Activated CD4-positive, alpha-beta memory T cell treated with anti-CD3 and anti-CD28 coated beads for 36 hours (primary cell): ENCODE measurements around the gene NIN. TPM values are rescaled to one million over a fixed set of nuclear protein-coding genes. Genes with fewer than 3 reads are reported as not detected.
A peak's percentile ranks its signal among the peaks of the same experiment; 100 is the strongest.

Source experiments
- CTCF ChIA-PET: fragments of 350-600 bp; sonication (Branson Sonifier 250); formaldehyde crosslinking; loops from one replicate; lab custom pipeline; 2021; ENCODE audit warnings: antibody characterized with exemption, inconsistent platforms; lab: Charles Lee
- POLR2A ChIA-PET: fragments of 350-600 bp; sonication (Branson Sonifier 250); formaldehyde crosslinking; loops from one replicate; lab custom pipeline; 2021; ENCODE audit warnings: antibody characterized with exemption; lab: Charles Lee
- DNase-seq: peaks from one replicate; pipeline ENCODE4 v3.0.0-alpha.2; 2020
- H3K27ac Mint-ChIP-seq: one replicate; pipeline ENCODE4 v1.8.0; 2021; ENCODE audit warnings: mixed read lengths
- H3K27me3 Mint-ChIP-seq: one replicate; pipeline ENCODE4 v1.8.0; 2021; ENCODE audit warnings: mixed read lengths
- H3K36me3 Mint-ChIP-seq: one replicate; pipeline ENCODE4 v1.8.0; 2021; ENCODE audit warnings: mixed read lengths
- H3K4me1 Mint-ChIP-seq: one replicate; pipeline ENCODE4 v1.8.0; 2021; ENCODE audit warnings: low read depth, mixed read lengths
- H3K4me3 Mint-ChIP-seq: one replicate; pipeline ENCODE4 v1.8.0; 2021; ENCODE audit warnings: mild to moderate bottlenecking, mixed read lengths
- H3K9me3 Mint-ChIP-seq: one replicate; pipeline ENCODE4 v1.8.0; 2021; ENCODE audit warnings: mixed read lengths
- intact Hi-C: fragments of 100-400 bp; cut with micrococcal nuclease; formaldehyde crosslinking; loops from one replicate; pipeline ENCODE4 v1.15.1; 2023
- total RNA-seq, 2 experiments: library from RNA; stranded (reverse); gene quantifications; one replicate each; pipeline ENCODE4 v1.2.3, GENCODE V29; 2021

NIN gene
- total RNA-seq, 2 experiments from 2014 or later = 44.7 to 44.8 TPM

DNA sequence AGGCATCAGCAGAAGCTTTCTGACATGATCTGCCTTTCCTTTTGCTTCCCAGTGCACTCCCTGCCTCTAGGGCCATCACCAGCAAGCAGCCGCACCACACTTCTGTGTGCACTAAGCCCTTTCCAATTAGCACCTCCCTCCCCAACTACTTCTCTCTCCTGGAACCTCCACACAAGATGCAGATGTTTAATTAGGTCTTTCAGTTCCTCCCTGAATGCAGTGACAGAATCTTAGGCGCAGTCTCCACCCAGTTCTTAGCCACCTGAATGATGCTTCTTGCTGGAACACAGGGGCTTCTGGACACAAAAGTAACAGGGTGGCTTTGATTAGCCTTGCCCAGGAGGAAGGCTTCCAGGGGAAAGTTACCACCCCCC is 32.9 kb downstream of the NIN start:
- Mint-ChIP-seq H3K4me3 (no peak overlapping the region), H3K9me3 (no peaks in the 10 kb centered on the region), H3K27ac (no peak overlapping the region), H3K36me3 (peaks cover 6% of the 10 kb centered on the region), H3K4me1 (peaks cover 8% of the 10 kb centered on the region), H3K27me3 (no peaks in the 10 kb centered on the region)
- ChIA-PET POLR2A (no interaction called here), CTCF (interaction anchor here (0.8 to 1.1 kb wide), 2 partner anchors 62 to 255 kb away, joined by 3 to 5 read pairs; no protein-coding TSS in a partner anchor)
- no peak for DNase-seq
- intact Hi-C loops = no loop called here

DNA sequence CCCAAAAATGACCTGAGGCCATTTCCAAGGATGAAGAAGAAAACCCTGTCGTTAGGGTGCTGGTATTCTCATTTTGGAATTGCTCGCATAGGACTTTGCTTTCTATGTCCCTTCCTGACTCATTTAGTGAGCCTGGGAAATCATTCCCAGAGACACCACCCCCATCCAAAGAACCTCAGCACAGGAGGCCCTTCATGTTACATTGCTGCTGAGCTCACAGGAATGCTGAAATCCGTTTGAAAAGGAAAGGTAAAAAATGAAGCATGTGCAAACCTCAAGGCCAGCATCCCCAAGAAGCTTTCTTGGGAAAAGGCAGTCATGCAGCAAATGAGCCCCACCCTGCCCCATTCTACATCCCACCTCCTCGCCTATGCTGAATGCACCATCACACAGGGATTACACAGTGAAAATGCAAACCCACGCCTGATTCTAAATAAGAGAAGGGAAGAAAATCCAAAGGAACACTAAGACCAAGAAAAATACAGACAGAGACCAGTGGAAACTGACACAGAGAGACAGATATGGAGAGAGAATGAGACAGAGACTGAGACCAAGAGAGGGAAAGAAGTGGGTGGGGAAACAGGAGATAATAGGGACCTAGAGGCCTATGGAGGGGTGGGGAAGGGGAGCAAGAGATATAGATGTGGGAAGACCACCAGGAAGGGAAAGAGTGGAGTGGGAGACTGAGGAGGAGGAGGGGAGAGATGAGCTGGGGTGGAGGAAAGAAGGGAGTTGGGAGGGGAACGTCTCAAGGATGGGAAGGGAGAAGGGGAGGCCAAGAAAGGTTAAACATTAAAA is 33.5 kb downstream of the NIN start:
- no peak for DNase-seq
- intact Hi-C loops = no loop called here
- Mint-ChIP-seq H3K4me1 (peaks cover 14% of the 10 kb centered on the region), H3K27ac (no peak overlapping the region), H3K27me3 (no peaks in the 10 kb centered on the region), H3K36me3 (peaks cover 6% of the 10 kb centered on the region), H3K9me3 (no peaks in the 10 kb centered on the region), H3K4me3 (no peak overlapping the region)
- ChIA-PET POLR2A (no interaction called here), CTCF (no interaction called here)

DNA sequence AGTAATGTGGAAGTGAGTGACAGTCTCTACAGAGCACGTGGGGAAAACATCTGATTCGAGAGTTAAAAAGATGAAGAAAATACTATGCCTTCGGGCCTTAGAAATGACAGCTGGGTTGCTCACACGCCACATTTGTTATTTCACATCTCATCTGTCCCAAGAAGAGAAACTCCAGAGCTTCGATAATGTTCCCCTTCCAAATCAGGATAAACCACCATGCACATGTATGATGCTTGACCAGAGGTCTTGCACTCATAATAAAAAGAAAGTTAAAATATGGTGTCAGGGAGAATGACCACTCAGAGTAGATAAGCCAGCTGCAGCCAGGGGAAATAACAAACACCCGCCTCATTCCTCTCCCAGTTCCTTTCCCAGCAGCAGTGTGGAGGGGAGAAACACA is 34.6 kb downstream of the NIN start:
- no peak overlapping the region for H3K27ac Mint-ChIP-seq
- H3K4me3 Mint-ChIP-seq = no peak overlapping the region
- H3K4me1 Mint-ChIP-seq = peaks cover 23% of the 10 kb centered on the region
- H3K27me3 Mint-ChIP-seq = no peaks in the 10 kb centered on the region
- no peak for DNase-seq
- intact Hi-C loops = no loop called here
- peaks cover 13% of the 10 kb centered on the region for H3K36me3 Mint-ChIP-seq
- ChIA-PET POLR2A (no interaction called here), CTCF (interaction anchor here (0.6 to 1.4 kb wide), 3 partner anchors 20 to 82 kb away, joined by 3 to 8 read pairs (median 3); no protein-coding TSS in a partner anchor)
- H3K9me3 Mint-ChIP-seq = no peaks in the 10 kb centered on the region

DNA sequence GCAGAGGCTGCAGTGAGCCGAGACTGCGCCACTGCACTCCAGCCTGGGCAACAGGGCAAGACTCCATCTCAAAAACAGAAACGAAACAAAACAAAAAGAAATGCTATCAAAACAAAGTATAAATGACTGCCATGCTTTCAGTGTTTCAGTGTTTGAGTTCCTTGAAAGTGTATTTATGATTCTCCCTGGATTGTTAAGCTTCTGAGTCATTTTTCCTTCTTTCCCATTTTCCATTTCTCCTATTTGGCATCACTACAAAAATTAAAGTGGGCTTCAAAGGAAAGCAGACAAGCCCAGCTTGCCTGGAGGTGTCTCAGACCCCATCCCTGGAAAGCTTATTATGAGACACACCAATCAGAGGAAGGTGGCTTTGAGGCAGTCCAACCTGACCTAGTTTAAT is 35.1 kb downstream of the NIN start:
- Mint-ChIP-seq H3K36me3 (peaks cover 14% of the 10 kb centered on the region), H3K9me3 (no peaks in the 10 kb centered on the region), H3K27ac (no peak overlapping the region), H3K27me3 (no peaks in the 10 kb centered on the region), H3K4me1 (peaks cover 27% of the 10 kb centered on the region), H3K4me3 (no peak overlapping the region)
- POLR2A ChIA-PET = no interaction called here
- CTCF ChIA-PET = interaction anchor here (0.6 to 1.4 kb wide), 3 partner anchors 20 to 82 kb away, joined by 3 to 8 read pairs (median 3); no protein-coding TSS in a partner anchor
- DNase-seq = no peak
- intact Hi-C loops = no loop called here

GRCh38 chr14:50795142-50795541 is 35.8 kb downstream of the NIN start:
- H3K27ac Mint-ChIP-seq = no peak overlapping the region
- peaks cover 20% of the 10 kb centered on the region for H3K36me3 Mint-ChIP-seq
- peaks cover 31% of the 10 kb centered on the region for H3K4me1 Mint-ChIP-seq
- no peak overlapping the region for H3K4me3 Mint-ChIP-seq
- no peaks in the 10 kb centered on the region for H3K27me3 Mint-ChIP-seq
- intact Hi-C loops = no loop called here
- ChIA-PET CTCF (interaction anchor here (1.1 to 1.3 kb wide), 2 partner anchors 65 kb away, joined by 3 to 8 read pairs; no protein-coding TSS in a partner anchor), POLR2A (no interaction called here)
- no peak for DNase-seq
- no peaks in the 10 kb centered on the region for H3K9me3 Mint-ChIP-seq

DNA sequence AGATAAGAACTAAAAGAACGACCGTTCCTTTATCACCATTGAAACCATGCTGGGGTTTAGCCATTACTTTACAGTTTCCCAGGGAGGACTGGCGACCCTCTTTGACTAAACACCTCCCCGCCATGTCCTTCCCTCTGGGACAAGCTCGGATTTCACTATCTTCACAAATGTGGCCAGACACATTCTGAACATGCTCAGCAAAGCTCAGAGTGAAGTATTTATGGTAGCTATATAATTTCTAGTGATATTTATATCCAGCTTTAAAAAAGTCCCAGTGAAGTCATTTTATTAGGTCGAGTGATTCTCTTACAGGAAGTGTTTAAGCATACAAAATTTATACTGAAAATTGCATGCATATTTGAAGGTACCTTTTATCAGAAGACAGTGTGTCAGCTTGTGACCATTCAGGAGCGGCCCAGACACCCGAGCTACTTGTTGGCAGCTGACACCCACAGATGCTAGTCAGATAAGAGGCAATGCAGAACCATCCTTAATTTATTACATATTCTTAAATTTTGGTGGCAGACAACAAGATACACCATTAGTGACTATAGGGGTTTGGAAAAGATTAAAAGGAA is 36.8 kb downstream of the NIN start:
- intact Hi-C loops = no loop called here
- H3K4me1 Mint-ChIP-seq = peaks cover 31% of the 10 kb centered on the region

GRCh38 chr14:50792634-50793068 is 38.3 kb downstream of the NIN start:
- Mint-ChIP-seq H3K4me3 (no peak overlapping the region), H3K27ac (peak overlapping the region; percentile 60), H3K27me3 (no peaks in the 10 kb centered on the region), H3K36me3 (peaks cover 21% of the 10 kb centered on the region), H3K4me1 (peaks cover 38% of the 10 kb centered on the region), H3K9me3 (no peaks in the 10 kb centered on the region)
- ChIA-PET POLR2A (no interaction called here), CTCF (interaction anchor here (1.5 to 2.7 kb wide), 4 partner anchors 9 to 68 kb away, joined by 4 to 11 read pairs (median 6); no protein-coding TSS in a partner anchor)
- intact Hi-C loops = no loop called here
- no peak for DNase-seq

More for the DNA sequence above, 36.8 kb downstream of the NIN start:
- Mint-ChIP-seq H3K36me3 (peaks cover 22% of the 10 kb centered on the region), H3K9me3 (no peaks in the 10 kb centered on the region), H3K27ac (no peak overlapping the region), H3K27me3 (no peaks in the 10 kb centered on the region), H3K4me3 (no peak overlapping the region)
- DNase-seq = no peak
- ChIA-PET POLR2A (no interaction called here), CTCF (interaction anchor here (0.8 to 1.7 kb wide), 4 partner anchors 7 to 66 kb away, joined by 3 to 5 read pairs (median 4); no protein-coding TSS in a partner anchor)

DNA sequence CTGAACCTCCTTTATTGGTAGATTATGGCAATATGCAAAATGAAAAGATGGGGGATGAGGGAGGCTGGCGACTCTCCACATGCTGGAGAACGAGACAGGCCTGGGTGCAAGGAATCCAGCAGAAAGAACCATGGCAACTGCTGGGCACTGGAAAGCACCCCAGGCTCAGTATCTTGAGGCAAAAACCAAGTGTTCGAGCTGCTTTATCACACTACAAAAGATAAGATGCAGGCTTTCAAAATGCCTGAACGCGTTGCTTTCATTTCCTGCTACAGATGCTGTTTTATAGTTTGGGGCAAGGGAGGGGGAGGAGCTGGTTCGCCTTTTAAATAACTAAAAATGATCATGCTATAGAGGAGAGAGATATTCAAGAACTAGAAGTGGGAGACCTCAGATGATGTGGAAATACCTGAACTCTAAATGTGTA is 38.9 kb downstream of the NIN start:
- peak; percentile 22 for DNase-seq
- no peaks in the 10 kb centered on the region for H3K9me3 Mint-ChIP-seq
- intact Hi-C loops = no loop called here

DNA sequence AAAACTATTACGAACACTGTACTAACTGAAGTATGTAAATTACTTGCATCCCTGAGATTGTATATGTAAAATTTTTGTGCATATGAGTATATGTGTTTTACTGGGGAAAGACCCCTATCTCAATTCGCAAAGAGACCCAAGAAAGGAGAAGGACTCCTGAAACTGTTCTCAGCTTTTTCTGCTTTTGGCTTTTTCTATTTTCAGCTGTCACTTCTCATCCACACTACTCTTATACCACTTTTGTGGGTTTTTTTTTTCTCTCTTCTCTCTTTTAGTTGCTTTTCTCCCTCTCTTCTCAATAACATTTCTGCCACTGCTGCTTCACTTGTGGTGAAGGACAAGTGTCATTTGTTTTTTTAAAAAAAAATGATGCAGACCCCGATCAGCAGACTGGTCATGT is 39.8 kb downstream of the NIN start:
- Mint-ChIP-seq H3K4me1 (peaks cover 50% of the 10 kb centered on the region), H3K36me3 (peaks cover 21% of the 10 kb centered on the region), H3K9me3 (no peaks in the 10 kb centered on the region), H3K4me3 (no peak overlapping the region), H3K27ac (peak overlapping the region; percentile 32), H3K27me3 (no peaks in the 10 kb centered on the region)
- ChIA-PET CTCF (interaction anchor here (1.5 to 2.7 kb wide), 3 partner anchors 14 to 69 kb away, joined by 8 to 11 read pairs (median 9); no protein-coding TSS in a partner anchor), POLR2A (no interaction called here)
- intact Hi-C loops = no loop called here
- DNase-seq = no peak

More for the DNA sequence above, 38.9 kb downstream of the NIN start:
- Mint-ChIP-seq H3K4me1 (peaks cover 44% of the 10 kb centered on the region), H3K36me3 (peaks cover 21% of the 10 kb centered on the region), H3K4me3 (peak overlapping the region; percentile 50), H3K27me3 (no peaks in the 10 kb centered on the region), H3K27ac (peak overlapping the region; percentile 60)
- ChIA-PET CTCF (interaction anchor here (0.6 to 2.7 kb wide), 6 partner anchors 15 to 68 kb away, joined by 3 to 11 read pairs (median 6); no protein-coding TSS in a partner anchor), POLR2A (no interaction called here)

- Mint-ChIP-seq H3K27me3 (no peaks in the 10 kb centered on the region), H3K9me3 (no peaks in the 10 kb centered on the region), H3K4me3 (no peak overlapping the region), H3K27ac (no peak overlapping the region), H3K36me3 (peaks cover 21% of the 10 kb centered on the region), H3K4me1 (peaks cover 55% of the 10 kb centered on the region)
- intact Hi-C loops = no loop called here
- POLR2A ChIA-PET = no interaction called here
- DNase-seq = no peak
- CTCF ChIA-PET = interaction anchor here (0.7 to 1.5 kb wide), 3 partner anchors 13 to 69 kb away, joined by 3 to 9 read pairs (median 7); no protein-coding TSS in a partner anchor
These were observed 40.4 kb downstream of the NIN start for GRCh38 chr14:50790589-50790988.

GRCh38 chr14:50786751-50787464 is 44.1 kb downstream of the NIN start:
- no peak for DNase-seq
- H3K27ac Mint-ChIP-seq = peak overlapping the region; percentile 77
- ChIA-PET POLR2A (interaction anchor here (1.0 to 1.8 kb wide), 5 partner anchors 24 to 74 kb away, joined by 3 to 6 read pairs (median 6); no protein-coding TSS in a partner anchor), CTCF (interaction anchor here (0.6 to 5.5 kb wide), 8 partner anchors 10 to 466 kb away, joined by 3 to 41 read pairs (median 6); no protein-coding TSS in a partner anchor)
- peaks cover 66% of the 10 kb centered on the region for H3K4me1 Mint-ChIP-seq
- H3K27me3 Mint-ChIP-seq = no peaks in the 10 kb centered on the region
- intact Hi-C loops = loop anchor here (1.0 to 2.0 kb wide), 5 partner anchors 25 to 73 kb away; partner anchors contain the start of gene NIN
- peak overlapping the region; percentile 8 for H3K4me3 Mint-ChIP-seq
- H3K9me3 Mint-ChIP-seq = no peaks in the 10 kb centered on the region
- H3K36me3 Mint-ChIP-seq = peaks cover 17% of the 10 kb centered on the region
